Fibroblast of villous mesenchyme (primary cell): ENCODE measurements around the gene SRP9. TPM values are rescaled to one million over a fixed set of nuclear protein-coding genes. Genes with fewer than 3 reads are reported as not detected.
"Not testable (repeated sequence)": the region's sequence is repeated elsewhere in the genome, so short reads cannot be mapped to it uniquely, and the experiment has no call there.

Experiments used
- DNase-seq: peaks from one replicate; pipeline ENCODE4 v3.0.0-alpha.2; 2010; ENCODE audit warnings: low read depth
- H3K4me3 ChIP-seq: 2 replicates; pipeline ENCODE4 v1.5.1; 2011; ENCODE audit warnings: low read depth, mild to moderate bottlenecking, low read length
- total RNA-seq: library from RNA; depleted of rRNA; stranded (reverse); fragments of >200 nt; gene quantifications from 2 replicates; pipeline ENCODE4 v1.2.3, GENCODE V29; 2012
- TF ChIP-seq, protein P1 (sequence below): IDR thresholded peaks from 2 replicates; pipeline ENCODE4 v1.5.1; 2012; ENCODE audit warnings: low read depth, mild to moderate bottlenecking, low read length; ENCODE audit not compliant: insufficient read depth

The SRP9 gene
- total RNA-seq, 1 donor = 232 TPM

DNA sequence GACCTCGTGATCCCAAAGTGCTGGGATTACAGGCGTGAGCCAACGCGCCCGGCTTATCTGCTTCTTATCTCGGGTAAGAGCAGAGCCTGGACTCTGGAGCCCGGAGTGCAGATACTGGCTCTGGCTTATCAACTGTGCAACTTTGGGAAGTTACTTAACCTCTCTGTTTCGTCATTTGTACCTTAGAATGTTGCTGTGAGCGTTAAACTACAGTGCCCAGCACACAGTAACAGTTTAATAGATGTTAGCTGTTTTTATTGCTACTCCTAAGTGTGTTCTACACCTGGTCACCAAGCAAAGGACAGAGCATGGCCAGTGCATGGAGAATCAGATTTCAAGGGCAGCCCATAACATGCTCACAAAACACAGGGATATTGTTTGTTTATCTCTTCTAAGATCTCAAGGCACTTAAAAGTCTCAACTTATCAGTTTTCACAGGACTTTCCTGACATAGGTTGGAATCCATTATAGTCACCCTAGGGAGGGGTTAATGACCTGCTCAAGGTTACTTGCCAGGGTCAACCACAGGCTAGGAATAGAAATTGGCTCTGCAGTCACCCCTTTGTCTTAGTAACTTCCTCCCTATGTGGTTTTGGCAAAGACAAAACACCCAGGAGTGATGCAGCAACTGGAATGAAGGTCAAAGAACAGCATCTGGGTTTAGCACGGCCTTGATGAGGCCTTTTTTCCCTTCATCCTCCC is 22.5 kb upstream of the SRP9 start:
- no peak overlapping the region for H3K4me3 ChIP-seq
- DNase-seq = peak; percentile 91
- TF ChIP-seq, protein P1, sequence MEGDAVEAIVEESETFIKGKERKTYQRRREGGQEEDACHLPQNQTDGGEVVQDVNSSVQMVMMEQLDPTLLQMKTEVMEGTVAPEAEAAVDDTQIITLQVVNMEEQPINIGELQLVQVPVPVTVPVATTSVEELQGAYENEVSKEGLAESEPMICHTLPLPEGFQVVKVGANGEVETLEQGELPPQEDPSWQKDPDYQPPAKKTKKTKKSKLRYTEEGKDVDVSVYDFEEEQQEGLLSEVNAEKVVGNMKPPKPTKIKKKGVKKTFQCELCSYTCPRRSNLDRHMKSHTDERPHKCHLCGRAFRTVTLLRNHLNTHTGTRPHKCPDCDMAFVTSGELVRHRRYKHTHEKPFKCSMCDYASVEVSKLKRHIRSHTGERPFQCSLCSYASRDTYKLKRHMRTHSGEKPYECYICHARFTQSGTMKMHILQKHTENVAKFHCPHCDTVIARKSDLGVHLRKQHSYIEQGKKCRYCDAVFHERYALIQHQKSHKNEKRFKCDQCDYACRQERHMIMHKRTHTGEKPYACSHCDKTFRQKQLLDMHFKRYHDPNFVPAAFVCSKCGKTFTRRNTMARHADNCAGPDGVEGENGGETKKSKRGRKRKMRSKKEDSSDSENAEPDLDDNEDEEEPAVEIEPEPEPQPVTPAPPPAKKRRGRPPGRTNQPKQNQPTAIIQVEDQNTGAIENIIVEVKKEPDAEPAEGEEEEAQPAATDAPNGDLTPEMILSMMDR = no peak

DNA sequence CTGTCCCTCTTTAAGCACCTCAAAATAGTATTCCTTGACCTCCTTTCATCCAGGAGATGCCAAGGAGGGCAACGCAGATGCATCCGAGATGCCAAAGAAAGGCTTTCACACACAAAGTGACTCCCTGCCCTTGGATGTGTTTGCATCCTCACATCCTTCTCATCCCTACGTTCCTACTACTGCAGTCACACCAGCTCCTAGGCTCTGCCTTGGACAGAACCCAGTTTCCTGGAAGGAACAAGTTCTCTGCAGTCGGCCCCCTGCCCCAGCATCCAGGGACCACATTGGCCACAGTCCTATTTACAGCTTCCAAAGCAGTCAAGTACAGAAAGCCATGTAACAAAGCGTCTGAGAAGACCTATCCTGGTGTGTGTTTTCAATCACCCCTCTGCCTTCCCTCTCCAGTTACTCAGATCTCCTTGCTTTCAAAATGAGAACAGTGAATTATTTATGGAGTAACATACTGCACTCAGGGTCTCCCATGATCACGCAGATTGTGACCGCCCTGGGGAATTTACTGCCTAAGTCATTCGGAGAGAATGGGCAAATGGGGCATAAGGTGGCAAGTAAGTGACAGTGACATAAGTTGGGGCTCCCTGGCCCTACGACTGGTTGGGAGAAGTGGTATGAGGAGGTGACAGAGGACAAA is 21.8 kb upstream of the SRP9 start:
- H3K4me3 ChIP-seq = no peak overlapping the region
- TF ChIP-seq, protein P1 = no peak

DNA sequence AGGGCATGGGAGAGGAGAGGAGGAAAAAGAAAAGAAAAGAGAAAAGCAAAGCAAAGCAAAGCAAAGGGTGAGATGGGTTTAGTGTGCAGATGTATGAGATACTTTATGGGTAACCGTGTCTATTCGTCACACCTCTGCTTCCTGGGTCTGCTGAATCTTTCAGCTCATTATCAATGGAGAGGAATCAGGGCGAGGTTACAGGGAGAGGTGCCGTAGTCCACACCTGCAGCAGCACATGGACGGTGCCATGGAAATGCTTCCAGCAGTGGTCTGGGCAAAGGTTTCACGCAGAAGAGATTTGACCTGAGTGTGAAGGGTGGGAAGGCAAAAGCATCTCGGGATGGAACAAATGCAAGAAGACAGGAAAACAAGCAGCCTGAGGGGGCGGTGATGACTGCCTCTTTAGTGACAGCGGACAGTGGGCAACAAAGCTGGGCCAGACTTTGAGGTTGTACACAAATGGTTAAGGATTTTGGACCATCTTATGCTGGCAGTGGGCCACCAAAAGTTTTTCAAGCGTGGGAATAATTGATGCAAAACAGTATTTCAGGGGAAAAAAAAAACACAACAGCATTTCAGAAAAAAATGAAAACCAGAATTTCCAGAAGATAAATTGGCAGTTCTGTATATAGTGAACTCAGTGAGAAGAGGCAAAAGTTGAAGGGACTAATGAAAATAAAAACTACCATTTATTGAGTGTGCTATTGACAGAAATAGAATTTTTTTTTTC is 19.5 kb upstream of the SRP9 start:
- no peak overlapping the region for H3K4me3 ChIP-seq
- TF ChIP-seq, protein P1 = no peak
- DNase-seq = no peak

More for the DNA sequence above, 21.8 kb upstream of the SRP9 start:
- no peak for DNase-seq

DNA sequence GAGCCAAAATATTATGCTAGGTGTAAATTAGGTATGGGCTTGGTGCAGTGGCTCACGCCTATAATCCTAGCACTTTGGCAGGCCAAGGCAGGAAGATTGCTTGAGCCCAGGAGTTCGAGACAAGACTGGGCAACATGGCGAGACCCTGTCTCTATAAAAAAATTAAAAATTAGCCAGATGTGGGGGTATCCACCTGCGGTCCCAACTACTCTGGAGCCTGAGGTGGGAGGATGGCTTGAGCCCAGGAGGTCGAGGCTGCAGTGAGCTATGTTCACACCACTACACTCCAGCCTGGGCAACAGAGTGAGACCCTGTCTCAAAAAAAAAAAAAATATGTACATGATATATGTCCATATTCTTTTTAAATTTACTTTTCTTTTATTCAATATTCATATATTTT is 17.7 kb upstream of the SRP9 start:
- not testable (repeated sequence) for DNase-seq, H3K4me3 ChIP-seq

DNA sequence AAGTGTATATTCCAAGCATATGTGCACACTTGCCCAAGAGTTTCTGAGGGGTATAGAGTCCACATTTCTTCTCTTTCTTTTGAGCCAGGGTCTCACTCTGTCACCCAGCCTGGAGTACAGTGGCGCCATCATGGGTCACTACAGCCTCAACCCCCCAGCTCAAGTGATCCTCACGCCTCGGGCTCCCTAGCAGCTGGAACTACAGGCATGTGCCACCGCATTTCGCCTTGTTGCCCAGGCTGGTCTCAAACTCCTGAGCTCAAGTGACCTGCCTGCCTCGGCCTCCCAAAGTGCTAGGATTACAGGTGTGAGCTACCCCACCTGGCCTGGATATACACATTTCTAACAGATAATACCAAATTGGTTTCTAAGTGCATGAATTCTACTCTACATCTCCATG is 17.1 kb upstream of the SRP9 start:
- H3K4me3 ChIP-seq = no peak overlapping the region
- no peak for DNase-seq
- TF ChIP-seq, protein P1 = no peak

DNA sequence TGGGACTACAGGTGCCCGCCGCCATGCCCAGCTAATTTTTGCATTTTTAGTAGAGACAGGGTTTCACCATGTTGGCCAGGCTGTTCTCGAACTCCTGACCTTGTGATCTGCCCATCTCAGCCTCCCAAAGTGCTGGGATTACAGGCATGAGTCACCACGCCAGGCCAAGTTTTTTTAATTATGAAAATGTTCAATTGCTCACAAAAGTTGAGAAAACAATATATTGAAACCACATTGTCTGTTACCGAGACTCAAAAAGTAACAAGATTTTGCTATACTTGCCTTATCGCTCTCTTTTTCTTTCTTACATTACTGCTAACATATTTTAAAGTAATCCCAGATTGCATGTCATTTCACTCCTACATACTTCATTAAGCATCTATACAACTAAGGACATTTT is 16.2 kb upstream of the SRP9 start:
- H3K4me3 ChIP-seq, DNase-seq: not testable (repeated sequence)

DNA sequence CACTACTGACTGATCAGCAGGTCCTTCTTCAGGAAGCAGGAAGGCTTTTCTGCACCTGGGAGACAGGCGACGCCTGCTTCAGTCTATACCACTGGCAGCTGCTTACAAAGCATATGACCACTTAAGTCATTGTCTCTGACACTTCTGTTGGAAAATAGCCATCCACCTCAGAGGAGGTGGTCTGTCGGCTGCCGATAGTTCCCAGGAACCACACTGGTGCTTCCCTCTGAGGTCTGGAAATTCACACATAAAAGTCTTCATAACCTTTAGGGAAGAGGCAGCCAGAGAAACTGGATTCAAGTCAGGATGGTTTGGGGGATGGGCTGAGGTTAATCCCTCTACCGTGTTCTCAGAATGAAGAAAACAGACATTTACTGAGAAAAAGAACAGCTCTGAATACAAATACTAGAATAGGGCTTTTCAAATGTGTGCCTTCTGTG is 15.6 kb upstream of the SRP9 start:
- peak; percentile 56 for DNase-seq
- H3K4me3 ChIP-seq = no peak overlapping the region
- TF ChIP-seq, protein P1 = no peak

DNA sequence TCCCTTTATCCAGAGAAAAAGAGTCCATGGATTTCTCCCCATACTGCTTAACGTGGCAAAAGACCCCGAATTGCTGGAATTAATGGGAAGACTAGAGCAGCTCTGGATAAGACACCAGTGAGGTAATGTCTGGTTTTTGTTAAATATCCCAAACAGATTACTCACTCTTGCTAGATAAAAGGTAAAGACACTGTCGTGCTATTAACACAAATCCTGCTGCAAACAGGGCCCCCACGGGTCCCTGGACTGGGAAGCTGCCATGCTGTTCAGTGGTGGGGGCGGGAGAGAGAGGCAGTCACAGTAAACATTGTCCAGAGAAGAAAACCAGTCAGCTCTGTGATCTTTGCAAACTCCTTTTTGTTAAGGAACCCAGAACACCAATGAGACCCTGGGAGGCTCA is 15.2 kb upstream of the SRP9 start:
- TF ChIP-seq, protein P1 = no peak
- peak; percentile 79 for DNase-seq

More for the DNA sequence above, 15.2 kb upstream of the SRP9 start:
- H3K4me3 ChIP-seq = no peak overlapping the region
